NCI-H1105 (cell line): ENCODE data around the gene SULT1A4.
"Not testable (repeated sequence)": the region's sequence is repeated elsewhere in the genome, so short reads cannot be mapped to it uniquely, and the experiment has no call there.

Experiments used
- DNase-seq: peaks from one replicate; lab custom pipeline; 2025; lab: John Stamatoyannopoulos, UW

Gene SULT1A4

DNA sequence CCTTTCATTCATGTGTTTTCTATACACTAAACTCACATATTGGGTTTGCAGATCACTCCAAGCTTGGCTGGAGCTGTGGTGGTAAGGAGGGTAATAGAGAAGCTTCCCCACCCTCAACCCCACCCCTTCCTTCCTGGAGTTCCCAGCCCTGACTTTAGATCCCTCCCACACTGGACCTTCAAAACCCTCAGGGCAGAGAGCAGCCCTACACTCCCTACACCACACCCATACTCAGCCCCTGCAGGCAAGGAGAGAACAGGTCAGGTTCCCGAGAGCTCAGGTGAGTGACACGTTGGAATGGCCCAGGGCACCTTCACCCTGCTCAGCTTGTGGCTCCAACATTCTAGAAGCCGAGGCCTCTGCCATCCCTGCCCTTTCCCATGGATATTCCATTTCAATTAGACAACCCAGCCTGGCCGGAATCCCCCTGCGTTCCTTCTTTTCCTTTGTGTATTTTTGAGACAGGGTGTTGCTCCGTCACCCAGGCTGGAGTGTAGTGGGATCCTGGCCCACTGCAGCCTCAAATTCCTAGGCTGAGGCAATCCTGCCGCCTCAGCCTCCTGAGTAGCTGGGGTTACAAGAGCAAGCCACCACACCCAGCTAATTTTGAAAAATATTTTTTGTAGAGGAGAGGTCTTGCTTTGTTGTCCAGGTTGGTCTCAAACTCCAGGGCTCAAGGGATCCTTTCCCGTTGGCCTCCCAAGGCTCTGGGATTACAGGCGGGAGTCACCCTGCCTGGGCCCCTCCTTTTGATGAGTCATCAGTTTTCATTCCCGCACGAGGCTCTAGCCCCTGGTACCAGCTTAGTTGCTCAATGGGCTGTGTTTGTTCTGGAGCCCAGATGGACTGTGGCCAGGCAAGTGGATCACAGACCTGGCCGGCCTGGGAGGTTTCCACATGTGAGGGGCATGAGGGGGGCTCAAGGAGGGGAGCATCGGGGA, at the start of gene SULT1A4:
Gene SULT1A4 (plus strand): TSS at position 208 of the 941 bp plus-strand sequence. CDS start 1,473 bp downstream, outside the sequence.
- not testable (repeated sequence) for DNase-seq

DNA sequence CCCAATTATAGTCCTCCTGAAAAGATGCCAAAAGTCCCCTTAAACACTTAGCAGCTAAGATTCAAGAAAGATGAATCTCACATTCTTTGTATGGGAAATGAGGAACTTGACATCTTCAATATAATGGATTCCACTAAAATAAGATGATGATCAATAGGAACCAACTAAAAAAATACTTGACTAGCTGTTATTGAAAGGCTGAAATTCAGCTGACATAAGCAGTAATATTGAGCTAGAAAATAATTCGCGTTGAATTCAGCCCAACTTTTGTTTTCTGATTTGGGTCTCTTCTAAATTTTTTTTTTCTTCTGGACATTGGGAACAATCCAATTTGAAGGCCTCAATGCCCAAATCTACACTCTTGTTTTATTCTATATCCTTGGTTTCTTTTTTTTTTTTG, 36.1 kb upstream of the SULT1A4 start:
- DNase-seq, result not testable (repeated sequence)

DNA sequence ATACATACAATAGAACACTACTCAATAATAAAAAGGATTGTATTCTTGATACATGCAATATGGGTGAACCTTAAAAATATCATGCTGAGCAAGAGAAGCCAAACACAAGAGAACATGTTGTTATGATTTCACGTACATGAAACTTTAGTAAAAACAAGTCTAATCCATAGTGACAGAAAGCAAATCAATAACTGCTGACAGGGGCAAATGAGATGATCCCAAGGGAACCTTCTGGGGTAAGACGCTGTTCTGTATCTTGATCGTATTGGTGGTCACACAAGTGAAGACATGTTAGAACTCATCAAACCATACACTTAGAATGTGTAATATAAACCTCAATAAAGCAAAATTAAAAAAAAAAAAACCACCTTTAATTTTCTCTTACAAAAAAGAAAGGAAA, 34.3 kb upstream of the SULT1A4 start:
- DNase-seq, result not testable (repeated sequence)

DNA sequence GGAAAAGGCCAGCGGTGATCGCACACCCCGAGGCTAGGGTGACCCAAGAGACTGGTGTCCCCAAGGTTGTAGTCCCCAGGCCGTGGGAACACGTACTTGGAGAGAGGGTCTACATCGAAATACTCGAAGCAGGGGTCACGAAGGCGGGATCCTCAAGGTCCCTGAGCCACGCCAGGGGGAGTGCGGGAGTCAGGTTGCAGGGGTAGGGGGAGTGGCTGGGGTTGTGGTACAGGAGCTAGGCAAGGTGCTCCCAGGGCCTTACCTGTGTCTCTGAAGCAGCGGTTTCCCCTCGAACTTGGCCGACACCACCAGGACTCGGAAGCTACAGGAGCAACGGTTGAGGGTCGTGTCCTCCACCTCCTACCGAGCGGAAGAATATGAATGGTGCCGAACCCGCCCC, 6.0 kb upstream of the SULT1A4 start:
- not testable (repeated sequence) for DNase-seq

DNA sequence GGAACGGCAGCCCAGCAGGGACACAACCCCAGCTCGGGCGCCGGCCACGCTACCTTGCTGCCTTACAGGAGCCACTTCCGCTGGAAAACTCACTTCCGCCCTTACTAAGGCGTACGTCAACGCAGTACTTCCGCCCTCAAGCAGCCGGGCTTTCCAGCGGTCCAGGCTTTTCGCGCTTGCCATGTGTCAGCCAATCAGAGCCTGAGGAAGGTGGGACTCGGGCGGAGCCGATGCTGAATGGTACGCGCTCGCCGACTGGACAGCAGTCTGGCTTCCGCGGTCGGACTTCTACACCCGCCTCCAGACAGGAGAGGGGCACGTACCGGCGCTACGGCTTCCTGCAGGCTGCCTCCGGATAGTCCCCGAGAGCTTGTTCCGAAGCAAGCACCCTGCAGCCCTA, 5.4 kb upstream of the SULT1A4 start, which contains the start of the genes BOLA2 and SLX1B:
Gene BOLA2 (minus strand): TSS at position 83 of the 400 bp plus-strand sequence. CDS start 98 bp downstream, outside the sequence.
Gene SLX1B (plus strand): TSS at position 265 of the 400 bp plus-strand sequence.
- DNase-seq, result not testable (repeated sequence)

DNA sequence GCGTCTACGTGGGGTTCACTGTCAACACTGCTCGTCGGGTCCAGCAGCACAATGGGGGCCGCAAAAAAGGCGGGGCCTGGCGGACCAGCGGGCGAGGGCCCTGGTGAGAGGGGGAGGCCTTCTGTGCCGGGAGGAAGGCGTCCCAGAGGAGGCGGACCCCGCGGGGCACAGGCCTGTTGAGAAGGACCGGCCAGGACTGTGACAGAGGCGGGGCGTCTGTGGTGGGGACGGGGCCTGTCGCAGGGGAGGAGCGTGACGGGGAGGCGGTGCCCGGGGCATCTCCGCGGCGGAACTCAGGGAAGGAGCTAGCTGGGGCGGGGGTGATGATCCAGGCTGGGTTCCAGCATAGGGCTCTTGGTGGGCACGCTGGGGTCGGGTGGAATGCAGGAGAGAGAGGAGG, 4.9 kb upstream of the SULT1A4 start:
- DNase-seq, result not testable (repeated sequence)

DNA sequence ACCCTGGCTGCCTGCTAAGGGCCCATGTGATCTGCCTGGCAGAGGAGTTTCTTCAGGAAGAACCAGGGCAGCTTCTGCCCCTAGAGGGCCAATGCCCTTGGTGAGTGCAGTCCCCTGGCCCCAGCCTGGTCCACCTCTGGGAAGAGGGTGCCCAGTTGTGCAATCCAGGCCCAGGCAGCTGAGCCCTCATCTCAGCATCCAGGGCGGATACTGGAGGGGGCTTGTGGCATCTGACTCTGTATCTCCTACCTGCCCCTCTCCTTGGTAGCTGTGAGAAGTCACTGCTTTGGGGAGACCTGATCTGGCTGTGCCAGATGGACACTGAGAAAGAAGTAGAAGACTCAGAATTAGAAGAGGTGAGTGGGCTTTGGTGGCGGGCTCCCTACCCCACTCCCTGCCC, 2.1 kb upstream of the SULT1A4 start:
- DNase-seq, result not testable (repeated sequence)

DNA sequence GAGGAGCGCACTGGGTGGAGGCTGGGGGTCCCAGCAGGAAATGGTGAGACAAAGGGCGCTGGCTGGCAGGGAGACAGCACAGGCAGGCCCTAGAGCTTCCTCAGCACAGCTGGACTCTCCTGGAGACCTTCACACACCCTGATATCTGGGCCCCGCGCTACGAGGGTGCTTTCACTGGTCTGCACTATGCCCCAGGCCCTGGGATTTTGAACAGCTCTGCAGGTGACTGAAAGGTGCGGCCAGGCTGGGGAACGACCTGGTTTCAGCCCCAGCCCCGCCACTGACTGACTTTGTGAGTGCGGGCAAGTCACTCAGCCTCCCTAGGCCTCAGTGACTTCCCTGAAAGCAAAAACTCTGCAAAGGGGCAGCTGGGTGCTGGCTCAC, 926 bp downstream of the SULT1A4 start:
- DNase-seq, result not testable (repeated sequence)

DNA sequence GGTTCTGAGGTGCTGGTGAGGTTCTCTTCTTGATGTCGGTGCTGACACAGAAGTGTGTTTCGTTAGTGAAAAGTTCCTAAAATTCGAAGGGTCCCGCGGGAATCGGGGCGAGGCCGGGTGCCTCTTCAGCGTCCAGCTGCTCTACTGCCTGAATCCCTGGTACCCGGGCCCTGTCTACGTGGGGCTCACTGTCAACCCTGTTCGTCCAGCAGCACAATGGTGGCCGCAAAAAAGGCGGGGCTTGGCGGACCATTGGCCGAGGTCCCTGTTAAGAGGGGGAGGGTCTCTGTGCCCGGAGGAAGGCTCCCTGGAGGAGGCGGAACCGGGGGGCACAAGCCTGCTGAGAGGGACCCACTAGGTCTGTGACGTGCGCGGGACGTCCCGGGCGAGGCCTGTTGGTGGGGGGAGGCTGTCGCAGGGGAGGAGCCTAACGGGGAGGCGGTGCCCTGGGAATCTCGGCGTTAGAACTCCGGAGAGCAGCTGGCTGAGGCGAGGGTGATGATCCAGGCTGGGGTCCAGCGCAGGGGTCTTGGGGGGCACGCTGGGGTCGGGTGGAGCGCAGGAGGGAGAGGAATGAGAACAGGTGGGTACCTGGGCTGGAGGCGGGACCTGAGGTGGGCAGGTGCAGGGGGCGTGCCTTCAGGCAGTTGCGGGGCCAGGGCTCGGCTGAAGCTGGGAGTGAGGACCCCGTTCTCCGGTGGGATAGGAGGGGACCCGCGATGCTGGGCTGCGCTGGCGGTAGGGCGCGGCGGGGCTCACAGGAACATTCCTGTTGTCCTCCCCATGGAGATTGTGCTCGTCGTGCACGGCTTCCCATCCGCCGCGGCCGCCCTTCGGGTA, 6.5 kb downstream of the SULT1A4 start:
- not testable (repeated sequence) for DNase-seq

DNA sequence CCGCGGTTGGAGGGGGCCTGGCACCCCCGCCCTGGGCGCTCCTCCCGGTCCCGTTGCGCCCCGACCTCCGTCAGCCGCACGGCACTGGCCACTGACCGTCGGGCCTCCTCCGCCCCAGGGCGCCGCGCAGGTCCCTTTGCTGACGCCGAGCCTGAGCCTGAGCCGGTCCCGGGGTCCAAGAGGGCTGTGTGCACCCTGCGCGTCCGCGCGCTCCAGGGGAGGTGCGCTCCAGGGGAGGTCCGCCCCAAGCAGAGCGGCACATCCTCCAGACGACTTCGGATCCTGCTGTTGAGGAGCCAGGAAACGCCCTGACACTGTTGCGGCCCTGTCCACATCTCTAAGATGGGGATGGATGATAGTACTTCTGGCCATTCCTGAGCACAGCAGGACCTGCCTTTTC, 7.2 kb downstream of the SULT1A4 start:
- not testable (repeated sequence) for DNase-seq

DNA sequence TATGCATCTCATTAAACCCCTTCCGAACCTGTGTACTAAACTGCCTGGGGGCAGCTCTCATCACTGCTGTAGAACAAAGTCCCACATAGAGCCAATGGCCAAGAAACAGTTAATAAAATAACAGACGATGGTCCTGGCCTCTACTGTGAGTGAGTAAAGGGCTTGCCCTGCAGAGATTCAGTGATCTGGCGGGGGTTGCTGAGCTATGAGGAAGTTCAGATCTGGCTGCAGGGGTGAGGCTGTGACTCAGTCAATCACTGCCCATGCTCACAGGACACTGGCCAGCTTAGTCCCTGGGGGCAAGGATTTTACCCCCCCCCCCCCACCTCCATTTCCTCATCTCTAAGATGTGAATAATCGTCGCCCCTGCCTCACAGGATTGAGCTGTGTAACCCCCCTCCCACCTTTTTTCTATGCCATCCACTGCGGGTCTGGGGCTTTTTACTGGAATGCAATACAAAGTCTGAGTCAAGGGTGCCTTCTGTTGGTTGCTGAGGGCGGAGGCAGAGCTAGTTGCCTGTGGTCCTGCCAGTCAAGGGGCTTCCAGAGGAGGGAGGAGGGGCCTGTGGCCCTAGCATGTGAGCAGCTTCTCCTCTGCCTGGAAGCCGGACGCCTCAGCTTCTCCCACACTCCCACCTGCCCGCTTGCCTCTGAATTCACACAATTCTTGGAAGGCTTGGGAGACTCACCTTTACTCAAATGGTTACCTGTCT, 8.1 kb downstream of the SULT1A4 start:
- DNase-seq, result not testable (repeated sequence)

DNA sequence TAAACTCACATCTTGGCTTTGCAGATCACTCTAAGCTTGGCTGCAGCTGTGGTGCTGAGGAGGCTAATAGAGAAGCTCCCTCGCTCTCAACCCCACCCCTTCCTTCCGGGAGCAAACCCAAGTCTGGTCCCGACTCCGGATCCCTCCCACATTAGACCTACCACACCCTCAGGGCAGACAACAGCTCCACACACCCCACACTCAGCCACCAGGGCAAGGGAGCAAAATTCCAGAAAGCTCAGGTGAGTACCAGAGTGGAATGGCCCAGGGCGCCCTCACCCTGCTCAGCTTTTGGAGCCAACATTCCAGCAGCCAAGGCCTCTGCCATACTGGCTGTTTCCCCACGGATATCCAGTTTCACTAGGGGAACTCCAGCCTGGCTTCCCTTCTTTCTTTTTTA, 9.9 kb downstream of the SULT1A4 start:
- not testable (repeated sequence) for DNase-seq

DNA sequence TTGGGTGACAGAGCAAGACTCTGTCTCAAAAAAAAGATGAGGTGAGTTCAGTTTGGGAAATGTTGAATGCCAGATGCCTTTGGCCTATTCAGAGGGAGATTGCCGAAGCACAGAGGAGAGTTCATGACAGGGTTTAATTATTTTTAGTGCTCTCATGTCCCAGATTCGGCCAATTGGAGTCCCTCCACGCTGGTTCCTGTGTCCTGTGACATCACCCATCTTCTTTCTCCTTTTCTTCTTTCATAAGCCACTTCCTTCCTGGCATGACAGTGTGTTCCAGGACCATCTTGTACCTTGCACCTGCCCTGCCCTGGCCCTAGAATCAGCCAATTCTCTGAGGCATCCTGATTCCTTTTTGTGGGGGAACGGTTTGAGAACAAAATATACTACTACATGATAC, 12.4 kb downstream of the SULT1A4 start:
- not testable (repeated sequence) for DNase-seq

DNA sequence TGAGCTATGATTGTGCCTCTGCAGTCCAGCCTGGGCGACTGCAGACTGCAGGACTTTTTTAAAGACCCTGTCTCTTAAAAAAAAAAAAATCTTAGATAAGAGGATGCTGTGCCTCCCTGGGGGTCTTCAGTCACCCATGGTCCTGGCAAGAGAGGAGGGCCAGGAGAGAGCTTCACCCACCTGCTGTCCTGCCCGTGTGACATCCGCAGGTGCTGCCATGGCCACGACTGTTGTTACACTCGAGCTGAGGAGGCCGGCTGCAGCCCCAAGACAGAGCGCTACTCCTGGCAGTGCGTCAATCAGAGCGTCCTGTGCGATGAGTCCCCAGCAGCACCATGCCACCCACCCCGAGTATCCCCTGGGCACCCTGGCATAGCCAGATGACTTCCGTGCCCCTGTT, 22.6 kb downstream of the SULT1A4 start:
- DNase-seq, result not testable (repeated sequence)

DNA sequence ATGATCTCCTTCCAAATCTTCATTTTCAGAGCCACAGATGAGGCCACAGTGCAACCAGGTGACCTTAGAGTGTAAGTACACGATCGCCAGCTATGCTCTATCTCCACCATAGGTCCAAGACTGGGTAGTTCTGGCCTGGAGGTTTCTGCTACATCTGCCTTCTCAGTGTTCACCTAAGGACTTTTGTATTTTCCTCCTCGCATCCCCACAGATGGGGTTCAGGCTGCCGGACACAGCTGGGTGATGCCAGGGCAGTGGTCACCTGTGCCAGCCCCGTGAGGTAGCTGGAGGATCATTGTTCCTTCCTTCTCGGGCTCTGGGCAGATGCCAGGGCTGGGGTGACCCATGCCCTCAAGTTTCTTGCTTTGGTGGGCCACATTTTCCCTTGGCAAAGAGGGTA, 46.6 kb downstream of the SULT1A4 start, which contains the start of gene NPIPB12:
Gene NPIPB12 (minus strand): TSS at position 101 of the 400 bp plus-strand sequence.
- not testable (repeated sequence) for DNase-seq
